Measurements from ENCODE around the gene FPR3.

DNA sequence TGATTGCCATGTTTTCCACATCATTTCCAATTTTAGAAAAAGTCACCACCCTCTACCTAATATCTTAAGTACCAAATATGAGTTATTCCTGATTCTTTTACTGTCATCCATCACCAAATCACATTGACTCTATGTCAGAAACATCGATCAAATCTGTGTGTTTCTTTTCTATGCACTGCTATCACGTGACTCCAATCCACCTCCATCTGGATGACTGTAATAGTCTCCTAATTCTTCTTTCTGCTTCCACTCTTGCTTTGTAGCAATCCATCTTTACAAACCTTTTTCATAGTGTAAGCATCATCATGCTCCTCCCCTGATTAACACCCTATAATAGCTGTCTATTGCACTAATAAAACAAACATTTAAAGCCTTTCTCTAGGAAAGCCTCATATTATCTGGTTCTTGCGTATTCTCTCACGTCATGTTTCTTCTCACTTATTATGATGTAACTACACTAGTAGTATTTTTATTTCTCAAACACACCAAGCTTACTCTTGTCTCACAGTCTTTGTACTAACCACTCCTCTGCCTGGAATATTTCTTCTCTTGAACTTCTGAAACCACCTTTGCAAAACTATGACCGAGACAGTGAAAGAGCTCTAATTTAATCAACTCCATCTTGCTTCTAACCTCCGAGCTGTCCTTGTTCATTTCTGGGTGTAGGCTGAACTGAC lies 10.7 kb upstream of the FPR3 start:
- no peak for TF ChIP-seq POLR2AphosphoS5 (IDR thresholded peaks at IDR 0.05)
- TF ChIP-seq, protein P1, sequence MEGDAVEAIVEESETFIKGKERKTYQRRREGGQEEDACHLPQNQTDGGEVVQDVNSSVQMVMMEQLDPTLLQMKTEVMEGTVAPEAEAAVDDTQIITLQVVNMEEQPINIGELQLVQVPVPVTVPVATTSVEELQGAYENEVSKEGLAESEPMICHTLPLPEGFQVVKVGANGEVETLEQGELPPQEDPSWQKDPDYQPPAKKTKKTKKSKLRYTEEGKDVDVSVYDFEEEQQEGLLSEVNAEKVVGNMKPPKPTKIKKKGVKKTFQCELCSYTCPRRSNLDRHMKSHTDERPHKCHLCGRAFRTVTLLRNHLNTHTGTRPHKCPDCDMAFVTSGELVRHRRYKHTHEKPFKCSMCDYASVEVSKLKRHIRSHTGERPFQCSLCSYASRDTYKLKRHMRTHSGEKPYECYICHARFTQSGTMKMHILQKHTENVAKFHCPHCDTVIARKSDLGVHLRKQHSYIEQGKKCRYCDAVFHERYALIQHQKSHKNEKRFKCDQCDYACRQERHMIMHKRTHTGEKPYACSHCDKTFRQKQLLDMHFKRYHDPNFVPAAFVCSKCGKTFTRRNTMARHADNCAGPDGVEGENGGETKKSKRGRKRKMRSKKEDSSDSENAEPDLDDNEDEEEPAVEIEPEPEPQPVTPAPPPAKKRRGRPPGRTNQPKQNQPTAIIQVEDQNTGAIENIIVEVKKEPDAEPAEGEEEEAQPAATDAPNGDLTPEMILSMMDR (IDR thresholded peaks at IDR 0.05 in 8 of 11, conservative IDR thresholded peaks at IDR 0.05 in 3 of 11), result no peak
